GM12865 (cell line): Measurements from ENCODE around the gene HABP4.

Source experiments
- DNase-seq: peaks from one replicate; pipeline ENCODE4 v3.0.0; 2010; ENCODE audit warnings: low read depth
- H3K4me3 ChIP-seq: 2 replicates; pipeline ENCODE4 v1.5.1; 2011; ENCODE audit warnings: mild to moderate bottlenecking, low read depth, low read length, control low read depth
- CTCF ChIP-seq: IDR thresholded peaks from 2 replicates; pipeline ENCODE4 v1.5.1; 2011; ENCODE audit warnings: low read length, control low read depth, low read depth, inconsistent platforms; ENCODE audit not compliant: insufficient read depth; ENCODE audit errors: missing control alignments

HABP4 gene

GRCh38 chr9:96476591-96476990 is 26.6 kb downstream of the HABP4 start:
- no peak overlapping the region for H3K4me3 ChIP-seq
- TF ChIP-seq CTCF: no peak
- no peak for DNase-seq

- no peak for TF ChIP-seq CTCF
- DNase-seq: peak; percentile 66
- no peak overlapping the region for H3K4me3 ChIP-seq
Measured at GRCh38 chr9:96478829-96479371, 28.9 kb downstream of the HABP4 start.

- no peak for TF ChIP-seq CTCF
- H3K4me3 ChIP-seq: no peak overlapping the region
- DNase-seq: no peak
Measured at GRCh38 chr9:96480736-96481135, 30.8 kb downstream of the HABP4 start.

- DNase-seq: no peak
- no peak overlapping the region for H3K4me3 ChIP-seq
- no peak for TF ChIP-seq CTCF
Measured at GRCh38 chr9:96482476-96482875, 32.5 kb downstream of the HABP4 start.

- DNase-seq: no peak
- no peak for TF ChIP-seq CTCF
- no peak overlapping the region for H3K4me3 ChIP-seq
Measured at GRCh38 chr9:96483197-96483596, 33.2 kb downstream of the HABP4 start.

GRCh38 chr9:96483733-96484390 is 33.9 kb downstream of the HABP4 start:
- no peak for DNase-seq

More at GRCh38 chr9:96483733-96484390, 33.9 kb downstream of the HABP4 start:
- no peak overlapping the region for H3K4me3 ChIP-seq
- TF ChIP-seq CTCF: no peak
